Measurements from ENCODE around the gene HLA-B. TPM values are rescaled to one million over a fixed set of nuclear protein-coding genes. Genes with fewer than 3 reads are reported as not detected.

HLA-B gene
- polyA plus RNA-seq, 3 donors, result 5,055 to 6,999 (median 6,126) TPM

DNA sequence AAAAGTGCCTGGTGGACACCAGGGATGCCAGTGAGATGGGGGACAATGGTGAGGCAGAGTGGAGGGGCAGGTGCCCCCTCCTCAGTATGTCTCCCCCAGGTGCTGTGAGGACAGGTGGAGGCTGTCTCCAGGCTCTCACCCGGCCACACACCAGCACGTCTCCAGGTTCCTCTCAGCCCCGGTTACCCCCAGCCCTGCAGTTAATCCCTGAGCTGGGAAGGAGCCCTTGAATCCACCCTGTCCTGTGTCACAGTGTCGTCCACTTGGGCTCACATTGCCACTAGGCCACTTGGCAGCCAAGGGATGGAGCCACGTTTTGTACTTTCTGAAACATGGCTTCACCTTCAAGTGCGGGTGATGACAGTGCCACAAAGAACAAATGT is 21.7 kb upstream of the HLA-B start:
- no peak overlapping the region for H3K9ac ChIP-seq (ENCODE audit: insufficient read depth, low read length, poor library complexity, severe bottlenecking)
- peaks cover 0 to 4% (median 0%) of the 10 kb centered on the region in 7 donors for H3K9me3 Mint-ChIP-seq
- 79% methylated on average over 6 of the region's 6 CpGs for WGBS (ENCODE audit: insufficient coverage)
- H2AFZ ChIP-seq (ENCODE audit: insufficient read depth, low read depth, low read length, poor library complexity, severe bottlenecking), result no peak overlapping the region
- H3K4me3 ChIP-seq (replicated peaks in 1 of 3; ENCODE audit: low read depth in 2 of 3, low read length in 3 of 3), result no peak overlapping the region
- intact Hi-C loops (cut with micrococcal nuclease), result no loop called here
- no peak for TF ChIP-seq CTCF (IDR thresholded peaks at IDR 0.05)
- H3K27ac ChIP-seq (ENCODE audit: low read depth in 1 of 2, low read length in 2 of 2), result no peak overlapping the region
- H3K36me3 Mint-ChIP-seq, result no peaks in the 10 kb centered on the region
- H3K4me2 ChIP-seq (replicated peaks; ENCODE audit: extremely low read depth, low read length, poor library complexity, severe bottlenecking), result no peak overlapping the region
- no peaks in the 10 kb centered on the region for H3K9me3 ChIP-seq (replicated peaks in 1 of 2; ENCODE audit: control insufficient read depth in 1 of 2, insufficient read depth in 1 of 2, low read length in 2 of 2)
- no peak overlapping the region for H3K4me3 Mint-ChIP-seq
- DNase-seq, result no peak
- H3K4me1 Mint-ChIP-seq, result no peaks in the 10 kb centered on the region
- H3K27me3 Mint-ChIP-seq (ENCODE audit: low read depth in 3 of 3), result peaks cover 7 to 15% (median 12%) of the 10 kb centered on the region in 3 donors
- H4K20me1 ChIP-seq (ENCODE audit: insufficient read depth, low read length), result no peaks in the 10 kb centered on the region
- peaks cover 0 to 6% of the 10 kb centered on the region in 2 donors for H3K27me3 ChIP-seq (ENCODE audit: control insufficient read depth in 2 of 2, insufficient read depth in 2 of 2, low read length in 2 of 2)
- H3K36me3 ChIP-seq (replicated peaks in 1 of 2; ENCODE audit: control insufficient read depth in 1 of 2, insufficient read depth in 2 of 2, low read length in 2 of 2), result no peaks in the 10 kb centered on the region
- no peak overlapping the region for H3K27ac Mint-ChIP-seq
- H3K79me2 ChIP-seq (ENCODE audit: insufficient read depth, low read length), result no peaks in the 10 kb centered on the region
- H3K4me1 ChIP-seq (ENCODE audit: control insufficient read depth in 1 of 2, insufficient read depth in 2 of 2, low read length in 2 of 2), result no peaks in the 10 kb centered on the region

DNA sequence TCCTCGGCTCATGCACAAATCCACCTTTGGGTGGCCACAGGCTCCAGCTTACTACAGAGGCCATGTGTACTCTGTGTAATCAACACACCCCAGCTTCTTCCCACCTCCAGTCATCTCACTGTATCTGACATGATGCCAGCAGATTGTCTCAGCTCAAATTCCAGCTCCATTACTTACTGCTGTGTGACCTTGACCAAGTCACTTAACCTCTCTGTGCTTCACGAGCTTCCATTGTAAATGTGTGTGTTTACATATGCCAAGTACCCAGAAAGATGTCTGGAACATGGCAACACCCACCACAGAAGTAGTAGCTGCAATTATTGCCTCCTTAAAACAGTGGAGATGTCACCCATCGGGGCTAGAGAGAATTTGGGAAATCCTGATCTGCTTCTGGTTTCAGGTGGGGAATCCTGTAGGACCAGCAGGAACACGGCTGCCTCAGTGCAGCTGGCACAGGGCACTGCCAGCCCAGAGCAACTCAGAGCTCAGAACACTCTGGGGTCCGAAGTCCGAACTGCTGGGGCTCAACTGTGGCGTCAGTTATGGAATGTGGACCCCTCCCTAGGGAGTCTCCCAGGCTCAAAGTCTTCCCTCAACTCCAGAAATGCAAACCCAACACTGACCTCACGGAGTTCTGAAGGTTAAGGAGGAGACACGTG is 21.2 kb upstream of the HLA-B start:
- H3K9me3 Mint-ChIP-seq, result peaks cover 0 to 9% (median 0%) of the 10 kb centered on the region in 7 donors
- peaks cover 0 to 6% of the 10 kb centered on the region in 2 donors for H3K27me3 ChIP-seq (ENCODE audit: control insufficient read depth in 2 of 2, insufficient read depth in 2 of 2, low read length in 2 of 2)
- 62% methylated on average over 3 of the region's 9 CpGs for WGBS (ENCODE audit: insufficient coverage)

More for the DNA sequence above, 21.2 kb upstream of the HLA-B start:
- Mint-ChIP-seq H3K27ac (no peak overlapping the region), H3K36me3 (no peaks in the 10 kb centered on the region), H3K4me3 (no peak overlapping the region), H3K27me3 (ENCODE audit: low read depth in 3 of 3) (peaks cover 7 to 16% (median 12%) of the 10 kb centered on the region in 3 donors), H3K4me1 (no peaks in the 10 kb centered on the region)
- H3K4me1 ChIP-seq (ENCODE audit: control insufficient read depth in 1 of 2, insufficient read depth in 2 of 2, low read length in 2 of 2), result no peaks in the 10 kb centered on the region
- no peak overlapping the region for H3K9ac ChIP-seq (ENCODE audit: insufficient read depth, low read length, poor library complexity, severe bottlenecking)
- no peak overlapping the region for H3K4me2 ChIP-seq (replicated peaks; ENCODE audit: extremely low read depth, low read length, poor library complexity, severe bottlenecking)
- intact Hi-C loops (cut with micrococcal nuclease), result no loop called here
- DNase-seq, result no peak
- no peaks in the 10 kb centered on the region for H3K36me3 ChIP-seq (replicated peaks in 1 of 2; ENCODE audit: control insufficient read depth in 1 of 2, insufficient read depth in 2 of 2, low read length in 2 of 2)
- H3K4me3 ChIP-seq (replicated peaks in 1 of 3; ENCODE audit: low read depth in 2 of 3, low read length in 3 of 3), result no peak overlapping the region
- no peak for TF ChIP-seq CTCF (IDR thresholded peaks at IDR 0.05)
- H3K27ac ChIP-seq (ENCODE audit: low read depth in 1 of 2, low read length in 2 of 2), result no peak overlapping the region
- no peaks in the 10 kb centered on the region for H4K20me1 ChIP-seq (ENCODE audit: insufficient read depth, low read length)
- no peaks in the 10 kb centered on the region for H3K79me2 ChIP-seq (ENCODE audit: insufficient read depth, low read length)
- H3K9me3 ChIP-seq (replicated peaks in 1 of 2; ENCODE audit: control insufficient read depth in 1 of 2, insufficient read depth in 1 of 2, low read length in 2 of 2), result no peaks in the 10 kb centered on the region
- H2AFZ ChIP-seq (ENCODE audit: insufficient read depth, low read depth, low read length, poor library complexity, severe bottlenecking), result no peak overlapping the region
